ENCODE measurements around the gene ATP5F1D.

DNA sequence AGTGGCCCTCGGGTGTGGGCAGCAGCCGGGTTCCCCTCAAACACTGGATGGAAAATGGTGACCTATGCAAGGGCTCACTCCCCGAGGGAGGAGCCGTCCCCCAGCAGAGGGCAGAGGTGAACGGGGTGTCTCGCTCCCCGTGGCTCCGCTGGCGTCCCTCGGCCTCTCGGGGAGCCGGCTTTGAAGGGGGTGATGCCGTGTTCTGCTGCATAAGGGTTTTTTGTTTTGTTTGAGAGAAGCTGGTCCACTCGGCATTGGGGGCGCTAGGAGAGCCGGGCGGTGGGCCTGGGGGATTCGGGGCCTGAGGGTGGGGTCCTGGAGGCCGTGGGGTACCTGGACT lies 48.1 kb downstream of the ATP5F1D start:
- TF ChIP-seq, protein P1, sequence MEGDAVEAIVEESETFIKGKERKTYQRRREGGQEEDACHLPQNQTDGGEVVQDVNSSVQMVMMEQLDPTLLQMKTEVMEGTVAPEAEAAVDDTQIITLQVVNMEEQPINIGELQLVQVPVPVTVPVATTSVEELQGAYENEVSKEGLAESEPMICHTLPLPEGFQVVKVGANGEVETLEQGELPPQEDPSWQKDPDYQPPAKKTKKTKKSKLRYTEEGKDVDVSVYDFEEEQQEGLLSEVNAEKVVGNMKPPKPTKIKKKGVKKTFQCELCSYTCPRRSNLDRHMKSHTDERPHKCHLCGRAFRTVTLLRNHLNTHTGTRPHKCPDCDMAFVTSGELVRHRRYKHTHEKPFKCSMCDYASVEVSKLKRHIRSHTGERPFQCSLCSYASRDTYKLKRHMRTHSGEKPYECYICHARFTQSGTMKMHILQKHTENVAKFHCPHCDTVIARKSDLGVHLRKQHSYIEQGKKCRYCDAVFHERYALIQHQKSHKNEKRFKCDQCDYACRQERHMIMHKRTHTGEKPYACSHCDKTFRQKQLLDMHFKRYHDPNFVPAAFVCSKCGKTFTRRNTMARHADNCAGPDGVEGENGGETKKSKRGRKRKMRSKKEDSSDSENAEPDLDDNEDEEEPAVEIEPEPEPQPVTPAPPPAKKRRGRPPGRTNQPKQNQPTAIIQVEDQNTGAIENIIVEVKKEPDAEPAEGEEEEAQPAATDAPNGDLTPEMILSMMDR (IDR thresholded peaks at IDR 0.05), result no peak
- no peak for TF ChIP-seq POLR2A (IDR thresholded peaks at IDR 0.05)

All from adrenal gland (tissue), 5 donors.